CD4-positive, alpha-beta T cell treated with Interleukin-17A for 1 hour (primary cell): ENCODE results near the gene TM4SF18.

Experiments used
- DNase-seq: peaks from one replicate; pipeline ENCODE4 v3.0.0-alpha.2; 2020

The TM4SF18 gene

GRCh38 chr3:149280671-149281349 lies 52.6 kb downstream of the TM4SF18 start:
- no peak for DNase-seq

DNA sequence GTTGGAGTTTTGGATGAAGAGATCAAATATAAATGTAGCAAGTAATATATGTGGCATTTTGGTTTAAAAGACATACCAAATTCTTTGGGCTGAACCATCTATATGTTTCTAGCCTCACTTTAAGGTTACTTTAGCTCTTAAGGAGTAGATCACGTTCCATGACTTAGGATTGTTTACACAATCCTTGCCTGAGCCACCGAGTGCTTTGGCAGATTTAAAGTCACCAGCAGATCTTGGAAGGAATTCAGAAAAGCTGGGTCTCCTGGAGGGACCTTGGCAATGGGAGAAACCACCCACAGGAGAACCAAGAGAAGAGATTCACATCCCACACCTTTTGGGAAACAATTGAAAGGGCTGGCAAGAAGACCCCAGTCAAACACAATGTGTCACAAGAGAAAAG lies 54.5 kb downstream of the TM4SF18 start:
- no peak for DNase-seq

DNA sequence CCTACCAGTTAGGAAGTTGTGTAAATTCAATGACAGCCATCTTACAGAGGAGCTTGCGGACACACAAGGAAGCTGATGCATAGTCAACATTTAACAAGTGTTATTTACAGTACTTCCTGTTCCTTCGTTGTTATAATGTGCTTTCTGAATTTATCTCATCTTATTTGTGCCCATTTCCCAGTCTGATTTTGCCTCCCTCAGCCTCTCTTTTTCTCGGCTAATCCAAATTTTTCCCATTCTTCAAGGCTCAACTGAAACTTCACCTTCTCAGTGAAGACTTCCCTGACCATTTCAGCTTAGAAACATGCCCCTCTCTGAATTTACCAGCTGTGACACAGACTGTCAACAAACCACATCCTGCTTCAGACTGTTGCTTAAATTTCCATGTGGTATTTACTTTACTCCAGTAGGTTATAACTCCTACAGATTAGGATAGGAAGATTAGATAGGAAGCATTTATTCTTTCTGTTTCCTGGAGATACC lies 56.1 kb downstream of the TM4SF18 start:
- peak; percentile 50 for DNase-seq

DNA sequence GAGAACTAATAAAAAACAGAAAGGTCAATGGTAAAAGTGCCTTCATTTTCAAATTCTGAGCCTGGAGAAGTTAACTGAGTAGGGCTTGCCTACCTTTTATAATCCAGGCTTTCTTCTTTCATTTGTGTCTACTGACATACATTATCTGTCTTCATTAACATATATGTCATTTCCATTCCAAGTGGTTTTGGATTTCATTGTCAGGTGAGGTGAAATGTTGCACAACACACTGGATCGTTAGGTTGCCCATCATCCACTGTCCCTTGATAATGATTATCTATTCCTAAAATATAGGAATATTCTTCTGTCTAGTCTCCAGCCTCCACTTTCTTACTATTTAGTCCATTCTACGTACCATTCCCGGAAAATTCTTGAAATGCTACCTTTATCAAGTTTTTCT lies 56.8 kb downstream of the TM4SF18 start:
- DNase-seq, result no peak

GRCh38 chr3:149274220-149274619 lies 59.2 kb downstream of the TM4SF18 start:
- DNase-seq, result no peak

DNA sequence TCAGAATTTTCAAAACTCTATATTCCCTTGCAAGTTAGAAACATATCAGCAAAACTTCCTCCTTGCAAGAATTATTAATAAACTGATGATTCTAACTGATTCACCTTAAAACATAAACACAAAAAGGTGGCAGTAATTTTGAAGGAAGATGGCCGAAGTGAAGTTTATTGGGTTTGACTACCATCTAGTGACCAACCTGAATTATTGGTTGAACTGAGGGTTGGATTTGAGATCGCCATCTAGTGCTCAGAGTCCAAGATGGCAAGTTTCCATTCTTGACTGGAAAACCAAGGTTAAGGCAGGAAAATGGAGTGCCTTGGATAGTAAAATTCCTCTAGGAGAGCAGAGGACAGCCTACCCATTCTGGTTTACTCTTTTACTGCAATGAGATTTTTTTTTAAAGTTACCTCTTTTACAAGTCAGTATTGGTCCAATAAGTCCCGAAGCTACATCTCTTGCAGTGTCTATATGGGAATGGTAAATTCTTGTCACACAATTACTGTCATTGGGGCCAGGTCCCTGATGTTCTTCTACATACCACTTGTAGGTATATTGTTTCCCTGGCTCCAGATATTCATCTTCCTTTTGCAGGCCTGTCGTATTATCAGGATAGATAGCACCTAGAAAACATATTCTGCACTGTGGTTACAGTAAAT lies 60.2 kb downstream of the TM4SF18 start:
- peak; percentile 77 for DNase-seq

DNA sequence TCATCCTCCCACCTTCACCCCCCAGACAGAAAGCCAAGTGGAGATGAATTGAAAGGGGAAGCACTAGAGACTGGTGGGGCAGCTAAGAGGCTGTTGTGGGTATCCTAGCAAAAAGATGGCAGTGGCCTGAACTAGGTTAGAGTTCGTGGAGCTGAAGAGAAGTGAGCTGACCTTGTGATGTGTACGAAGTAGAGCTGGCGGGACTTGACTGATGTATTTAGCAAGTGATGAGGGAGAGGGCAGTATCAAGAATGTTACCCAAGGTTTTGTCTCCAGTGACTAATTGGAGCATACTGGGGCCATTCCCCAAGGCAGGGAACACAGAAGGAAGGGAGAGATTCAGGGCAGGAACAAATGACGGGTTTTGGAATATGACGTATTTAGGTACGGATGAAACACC lies 61.8 kb downstream of the TM4SF18 start:
- no peak for DNase-seq

DNA sequence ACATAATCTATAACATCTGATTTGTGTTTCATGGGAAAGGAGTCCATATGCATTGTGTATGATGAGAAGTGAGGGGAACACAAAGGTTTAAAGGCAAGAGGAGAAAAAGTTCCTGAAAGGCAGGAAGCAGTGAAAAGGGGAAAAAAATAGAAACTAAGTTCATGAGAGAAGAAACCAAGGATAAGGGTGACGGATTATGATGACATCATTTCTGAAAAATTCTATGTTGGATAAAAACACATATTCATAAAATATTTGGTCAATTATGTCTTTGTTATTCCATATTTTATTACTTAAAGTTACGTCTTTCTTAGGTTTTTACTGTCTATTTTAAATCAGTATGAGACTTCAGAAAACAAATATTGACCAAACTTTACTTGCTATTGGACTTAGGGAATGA lies 63.3 kb downstream of the TM4SF18 start:
- no peak for DNase-seq

DNA sequence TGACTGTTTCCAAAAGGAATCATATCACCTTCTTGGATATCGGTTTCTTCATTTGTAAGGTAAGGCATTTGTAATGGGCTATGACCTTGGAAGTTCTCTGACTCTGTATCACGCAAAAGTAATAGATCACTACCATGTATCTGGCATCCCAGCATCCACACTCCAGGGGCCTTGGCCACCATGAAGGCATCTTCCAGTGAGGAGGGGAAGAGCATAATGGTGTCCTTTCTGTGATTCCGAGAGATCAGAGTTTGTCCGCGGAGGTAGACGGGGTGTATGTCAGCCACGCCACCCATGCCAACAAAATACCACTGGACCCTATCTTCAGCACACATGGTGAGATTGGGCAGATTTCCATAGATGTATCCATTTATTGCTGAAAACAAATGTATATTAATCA lies 63.7 kb downstream of the TM4SF18 start:
- no peak for DNase-seq
